IMR-90 (cell line): ENCODE data around the gene PRPF6.

ENCODE experiments used
- CEBPB ChIP-seq: IDR thresholded peaks from 2 replicates; pipeline ENCODE4 v1.6.1; 2012; ENCODE audit warnings: low read depth, low read length, improper control_type of control experiment
- CTCF ChIP-seq: conservative IDR thresholded peaks from 2 replicates; pipeline ENCODE4 v1.5.1; 2012; ENCODE audit warnings: mild to moderate bottlenecking, low read depth, low read length, improper control_type of control experiment
- ELK1 ChIP-seq: fragments of 150-350 bp; IDR thresholded peaks from 2 replicates; pipeline ENCODE4 v1.6.1; 2016; ENCODE audit warnings: low read depth, mild to moderate bottlenecking, low read length, moderate library complexity, borderline replicate concordance
- FOS ChIP-seq: fragments of 150-350 bp; IDR thresholded peaks from 2 replicates; pipeline ENCODE4 v1.6.1; 2016; ENCODE audit warnings: low read depth, low read length
- MAFK ChIP-seq: IDR thresholded peaks from 2 replicates; pipeline ENCODE4 v1.6.1; 2012; ENCODE audit warnings: low read depth, low read length, improper control_type of control experiment
- MAZ ChIP-seq: IDR thresholded peaks from 2 replicates; pipeline ENCODE4 v1.6.1; 2012; ENCODE audit warnings: low read depth, mild to moderate bottlenecking, low read length, improper control_type of control experiment, moderate library complexity, borderline replicate concordance
- MXI1 ChIP-seq: IDR thresholded peaks from 2 replicates; pipeline ENCODE4 v1.6.1; 2012; ENCODE audit warnings: low read depth, mild to moderate bottlenecking, low read length, moderate library complexity, borderline replicate concordance
- NFE2L2 ChIP-seq: fragments of 150-350 bp; IDR thresholded peaks from 2 replicates; pipeline ENCODE4 v1.6.1; 2016; ENCODE audit warnings: low read depth, mild to moderate bottlenecking, low read length
- POLR2A ChIP-seq: IDR thresholded peaks from 2 replicates; pipeline ENCODE4 v1.6.1; 2012; ENCODE audit warnings: mild to moderate bottlenecking, low read depth, low read length
- RAD21 ChIP-seq: IDR thresholded peaks from 2 replicates; pipeline ENCODE4 v1.6.1; 2012; ENCODE audit warnings: low read length, improper control_type of control experiment
- RCOR1 ChIP-seq: IDR thresholded peaks from 2 replicates; pipeline ENCODE4 v1.6.1; 2012; ENCODE audit warnings: mild to moderate bottlenecking, low read length, improper control_type of control experiment; ENCODE audit not compliant: insufficient replicate concordance
- RFX5 ChIP-seq: IDR thresholded peaks from 2 replicates; pipeline ENCODE4 v1.8.0; 2012; ENCODE audit warnings: low read depth, mild to moderate bottlenecking, low read length, moderate library complexity
- USF2 ChIP-seq: fragments of 150-350 bp; IDR thresholded peaks from 2 replicates; pipeline ENCODE4 v1.6.1; 2017; ENCODE audit warnings: mild to moderate bottlenecking, antibody characterized with exemption, low read length, low read depth

- TF ChIP-seq ELK1 (no peak), POLR2A (no peak), CTCF (no peak), RFX5 (no peak), RAD21 (no peak), MAZ (no peak), RCOR1 (no peak), FOS (no peak), MAFK (no peak), MXI1 (no peak), NFE2L2 (no peak), USF2 (no peak), CEBPB (no peak)
Observed at GRCh38 chr20:63935447-63935846, 45.5 kb upstream of the PRPF6 start.
